Neural crest cell (in vitro differentiated cells): ENCODE results near the gene DLK2. TPM values are rescaled to one million over a fixed set of nuclear protein-coding genes. Genes with fewer than 3 reads are reported as not detected.

Source experiments
- DNase-seq: peaks from one replicate; pipeline ENCODE4 v3.0.0; 2021; ENCODE audit warnings: low read depth, mixed read lengths, low spot score
- H3K27ac Mint-ChIP-seq: one replicate; pipeline ENCODE4 v1.8.0; 2021; ENCODE audit warnings: mild to moderate bottlenecking, mixed read lengths; ENCODE audit not compliant: unreplicated experiment
- H3K27me3 Mint-ChIP-seq: 2 replicates; pipeline ENCODE4 v1.8.0; 2021; ENCODE audit warnings: low read depth, mild to moderate bottlenecking, mixed read lengths
- H3K36me3 Mint-ChIP-seq: 2 replicates; pipeline ENCODE4 v1.8.0; 2021; ENCODE audit warnings: low read depth, mild to moderate bottlenecking, mixed read lengths
- H3K4me1 Mint-ChIP-seq: 2 replicates; pipeline ENCODE4 v1.8.0; 2021; ENCODE audit warnings: mixed read lengths
- H3K4me3 Mint-ChIP-seq: one replicate; pipeline ENCODE4 v1.8.0; 2021; ENCODE audit warnings: mild to moderate bottlenecking, mixed read lengths
- H3K9me3 Mint-ChIP-seq: 2 replicates; pipeline ENCODE4 v1.8.0; 2021; ENCODE audit warnings: mixed read lengths
- total RNA-seq: library from RNA; stranded (reverse); gene quantifications from 2 replicates; pipeline ENCODE4 v1.2.1, GENCODE V29; 2021
- TF ChIP-seq, protein P1 (sequence below): fragments of 200-600 bp; sonication (generic); conservative IDR thresholded peaks from 2 replicates; pipeline ENCODE4 v1.5.0; 2021; ENCODE audit warnings: antibody characterized with exemption, mild to moderate bottlenecking

Gene DLK2
- total RNA-seq, 1 donor from 2014 or later = 1.5 TPM

DNA sequence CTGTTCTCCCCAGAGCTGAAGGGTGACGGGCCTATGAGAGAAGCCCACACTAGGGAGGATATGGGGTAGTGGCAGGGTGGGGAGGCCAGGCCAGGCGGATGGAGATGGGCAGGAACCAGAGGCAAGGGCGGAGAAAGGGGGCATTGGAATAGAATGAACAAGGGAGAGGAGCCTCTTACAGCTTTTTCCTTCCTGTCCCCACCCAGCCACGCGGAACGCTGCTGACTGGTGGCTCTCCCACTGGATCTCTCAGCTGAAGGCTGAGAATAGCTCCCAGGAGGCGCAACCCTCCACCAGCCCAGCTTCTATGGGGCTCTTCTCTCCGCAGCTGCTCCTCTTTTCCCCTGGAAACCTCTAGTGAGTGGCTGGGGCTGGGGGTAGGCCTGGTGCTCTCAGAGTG, 10.8 kb downstream of the DLK2 start:
- Mint-ChIP-seq H3K4me1 (no peaks in the 10 kb centered on the region), H3K9me3 (no peaks in the 10 kb centered on the region), H3K36me3 (no peaks in the 10 kb centered on the region), H3K27me3 (no peaks in the 10 kb centered on the region), H3K4me3 (no peak overlapping the region), H3K27ac (peak overlapping the region; percentile 78)
- no peak for DNase-seq
- TF ChIP-seq, protein P1, sequence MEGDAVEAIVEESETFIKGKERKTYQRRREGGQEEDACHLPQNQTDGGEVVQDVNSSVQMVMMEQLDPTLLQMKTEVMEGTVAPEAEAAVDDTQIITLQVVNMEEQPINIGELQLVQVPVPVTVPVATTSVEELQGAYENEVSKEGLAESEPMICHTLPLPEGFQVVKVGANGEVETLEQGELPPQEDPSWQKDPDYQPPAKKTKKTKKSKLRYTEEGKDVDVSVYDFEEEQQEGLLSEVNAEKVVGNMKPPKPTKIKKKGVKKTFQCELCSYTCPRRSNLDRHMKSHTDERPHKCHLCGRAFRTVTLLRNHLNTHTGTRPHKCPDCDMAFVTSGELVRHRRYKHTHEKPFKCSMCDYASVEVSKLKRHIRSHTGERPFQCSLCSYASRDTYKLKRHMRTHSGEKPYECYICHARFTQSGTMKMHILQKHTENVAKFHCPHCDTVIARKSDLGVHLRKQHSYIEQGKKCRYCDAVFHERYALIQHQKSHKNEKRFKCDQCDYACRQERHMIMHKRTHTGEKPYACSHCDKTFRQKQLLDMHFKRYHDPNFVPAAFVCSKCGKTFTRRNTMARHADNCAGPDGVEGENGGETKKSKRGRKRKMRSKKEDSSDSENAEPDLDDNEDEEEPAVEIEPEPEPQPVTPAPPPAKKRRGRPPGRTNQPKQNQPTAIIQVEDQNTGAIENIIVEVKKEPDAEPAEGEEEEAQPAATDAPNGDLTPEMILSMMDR = no peak

DNA sequence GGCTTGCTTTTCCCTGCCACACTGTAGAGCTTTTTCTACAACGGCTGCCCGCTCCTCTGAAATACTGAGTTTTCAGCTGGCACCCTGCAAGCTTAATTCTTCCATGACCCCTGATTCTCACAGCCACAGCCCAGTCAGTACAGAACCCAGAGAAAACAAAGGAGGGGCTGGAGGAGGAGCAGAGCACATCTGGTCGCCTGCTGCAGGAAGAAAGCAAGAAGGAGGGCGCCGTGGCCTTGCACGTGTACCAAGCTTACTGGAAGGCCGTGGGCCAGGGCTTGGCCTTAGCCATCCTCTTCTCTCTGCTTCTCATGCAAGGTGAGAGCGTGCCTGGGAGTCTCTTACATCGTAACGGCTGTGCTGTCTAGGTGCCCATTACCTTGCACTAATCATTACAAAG, 11.3 kb downstream of the DLK2 start:
- H3K4me1 Mint-ChIP-seq = no peaks in the 10 kb centered on the region
- peak overlapping the region; percentile 8 for H3K27ac Mint-ChIP-seq
- no peak for DNase-seq
- TF ChIP-seq, protein P1 = no peak
- no peaks in the 10 kb centered on the region for H3K9me3 Mint-ChIP-seq
- H3K27me3 Mint-ChIP-seq = no peaks in the 10 kb centered on the region
- H3K4me3 Mint-ChIP-seq = no peak overlapping the region
- H3K36me3 Mint-ChIP-seq = no peaks in the 10 kb centered on the region

DNA sequence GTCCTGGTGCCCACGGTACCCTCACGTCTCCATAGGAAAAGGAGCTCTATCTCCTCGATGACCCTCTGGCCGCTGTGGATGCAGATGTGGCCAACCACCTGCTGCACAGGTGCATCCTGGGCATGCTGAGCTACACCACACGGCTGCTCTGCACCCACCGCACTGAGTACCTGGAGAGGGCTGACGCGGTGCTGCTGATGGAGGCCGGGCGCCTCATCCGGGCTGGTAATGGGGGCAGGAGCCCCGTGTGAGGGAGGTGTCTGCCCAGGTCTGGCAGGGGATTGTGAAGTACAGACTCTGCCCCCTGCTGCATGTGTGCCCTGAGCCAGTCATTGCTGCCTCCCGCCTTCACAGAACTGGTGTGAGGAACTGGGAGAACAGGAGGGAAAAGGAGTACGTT, 12.4 kb downstream of the DLK2 start:
- H3K27ac Mint-ChIP-seq = no peak overlapping the region
- no peak overlapping the region for H3K4me3 Mint-ChIP-seq
- no peaks in the 10 kb centered on the region for H3K9me3 Mint-ChIP-seq
- TF ChIP-seq, protein P1 = no peak
- peaks cover 2% of the 10 kb centered on the region for H3K36me3 Mint-ChIP-seq
- H3K27me3 Mint-ChIP-seq = no peaks in the 10 kb centered on the region
- DNase-seq = no peak
- no peaks in the 10 kb centered on the region for H3K4me1 Mint-ChIP-seq

DNA sequence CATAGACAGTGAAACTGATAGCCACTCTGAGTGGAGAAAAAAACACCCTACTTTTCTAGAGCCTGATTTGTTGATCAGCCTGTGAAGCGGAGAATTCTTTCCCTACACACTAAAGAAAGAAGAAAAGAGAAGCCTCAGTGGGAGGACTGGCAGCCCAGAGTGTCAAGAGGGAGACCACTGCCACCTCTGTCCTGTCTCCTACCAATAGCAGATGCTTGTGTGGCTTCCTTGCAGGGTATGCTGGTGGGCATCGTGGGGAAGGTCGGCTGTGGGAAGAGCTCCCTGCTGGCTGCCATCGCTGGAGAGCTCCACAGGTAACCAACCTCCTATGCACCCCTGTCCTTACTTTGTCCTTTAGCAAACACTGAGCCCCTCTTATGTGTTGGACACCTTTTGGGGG, 17.6 kb downstream of the DLK2 start:
- no peak for DNase-seq
- Mint-ChIP-seq H3K4me3 (no peak overlapping the region), H3K27ac (no peak overlapping the region), H3K36me3 (peaks cover 2% of the 10 kb centered on the region), H3K27me3 (no peaks in the 10 kb centered on the region), H3K4me1 (peaks cover 4% of the 10 kb centered on the region), H3K9me3 (no peaks in the 10 kb centered on the region)
- TF ChIP-seq, protein P1 = no peak

DNA sequence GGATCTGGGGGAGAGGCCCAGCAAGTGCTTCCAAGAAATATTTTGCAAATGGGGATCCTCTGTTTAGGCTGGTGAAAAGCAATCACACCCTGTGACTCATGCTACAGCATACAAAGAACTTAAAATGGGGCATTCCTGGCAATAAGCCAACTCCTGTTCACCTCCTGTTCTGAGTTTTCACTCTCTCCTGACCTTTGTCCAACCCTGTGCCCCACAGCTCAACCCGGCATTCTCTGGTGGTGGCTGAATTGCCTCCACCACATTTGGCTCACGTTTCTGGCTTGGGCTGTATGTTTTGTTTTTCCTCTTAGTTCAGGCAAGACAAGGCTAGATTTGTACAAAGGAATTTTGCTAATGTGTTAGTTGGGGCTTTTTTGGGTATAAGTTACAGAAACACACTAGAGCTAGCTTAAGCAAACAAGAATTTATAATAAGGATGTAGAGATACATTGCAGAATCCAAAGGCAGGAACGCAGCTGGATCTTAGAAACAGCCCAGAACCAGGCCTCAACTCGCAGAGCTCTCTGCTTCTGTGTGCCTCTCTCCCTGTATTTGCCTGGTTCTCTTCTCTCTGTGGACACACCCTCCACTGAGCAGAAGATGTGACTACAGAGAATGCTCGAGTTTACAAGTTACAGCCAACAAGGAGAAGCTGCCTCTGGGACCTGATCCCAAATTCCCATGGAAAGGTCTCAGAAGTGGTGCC, 18.6 kb downstream of the DLK2 start:
- Mint-ChIP-seq H3K9me3 (no peaks in the 10 kb centered on the region), H3K36me3 (peaks cover 2% of the 10 kb centered on the region), H3K27me3 (no peaks in the 10 kb centered on the region), H3K4me3 (peak overlapping the region; percentile 72), H3K27ac (peak overlapping the region; percentile 12), H3K4me1 (peaks cover 4% of the 10 kb centered on the region)
- TF ChIP-seq, protein P1 = no peak
- DNase-seq = no peak
